HepG2 (cell line): ENCODE data around the gene ARFGAP3. TPM values are rescaled to one million over a fixed set of nuclear protein-coding genes. Genes with fewer than 3 reads are reported as not detected.

ENCODE experiments used
- ATAC-seq: fragments of 200-7000 bp; cut with Tn5 transposase; 3 replicates; pipeline ENCODE4 v1.9.1; 2020; ENCODE audit warnings: mild to moderate bottlenecking, moderate library complexity
- BruUV-seq: library from RNA; stranded (reverse); fragments of 400-500 nt; replicated peaks from 2 replicates; lab custom pipeline; 2021; lab: Mats Ljungman, UMichigan
- CTCF ChIA-PET: fragments of 300-600 bp; formaldehyde crosslinking; extraction: SDS; loops from one replicate; lab custom pipeline; 2021; ENCODE audit warnings: low total read pairs, inconsistent platforms, low intra/inter-chr PET ratio; lab: Yijun Ruan, JAX
- POLR2A ChIA-PET: fragments of 350-600 bp; sonication (Branson Sonifier 250); formaldehyde crosslinking; loops from one replicate; lab custom pipeline; 2020; ENCODE audit warnings: antibody characterized with exemption, inconsistent platforms; lab: Yijun Ruan, JAX
- DNase-seq: peaks from one replicate; pipeline ENCODE4 v3.0.0-alpha.2; 2015; ENCODE audit warnings: low spot score
- FAIRE-seq: peaks from 3 replicates; lab custom pipeline; 2011; peaks lifted over from hg19 to GRCh38; lab: Jason Lieb, UNC
- H2AFZ ChIP-seq: one replicate; pipeline ENCODE4 v1.6.1; 2011; ENCODE audit warnings: low read length, inconsistent platforms
- H3K27ac ChIP-seq: fragments of 300-600 bp; 3 replicates; pipeline ENCODE4 v1.8.0; 2011; ENCODE audit warnings: mixed run types, mild to moderate bottlenecking, mixed read lengths, low read length, inconsistent platforms; ENCODE audit not compliant: insufficient read depth; ENCODE audit errors: extremely low read length
- H3K27me3 ChIP-seq, 2 experiments: fragments of 200-600 bp in 1 of 2; 2 replicates in 1 of 2; 3 replicates in 1 of 2; pipeline versions ENCODE4 v1.6.0 to v1.8.0; 2011; ENCODE audit warnings: low read length in 2 of 2, mild to moderate bottlenecking in 2 of 2, moderate library complexity in 2 of 2, inconsistent platforms in 1 of 2; ENCODE audit not compliant: insufficient read depth in 2 of 2, control insufficient read depth in 1 of 2
- H3K36me3 ChIP-seq, 2 experiments: fragments of 200-600 bp in 1 of 2; replicated peaks in 1 of 2; 2 replicates in 1 of 2; 3 replicates in 1 of 2; pipeline versions ENCODE4 v1.5.1 to v1.8.0; 2011; ENCODE audit warnings: low read length in 2 of 2, inconsistent platforms in 1 of 2; ENCODE audit not compliant: insufficient read depth in 2 of 2, control insufficient read depth in 1 of 2
- H3K4me1 ChIP-seq: 2 replicates; pipeline ENCODE4 v1.5.1; 2012; ENCODE audit warnings: low read length, inconsistent platforms; ENCODE audit not compliant: insufficient read depth
- H3K4me2 ChIP-seq: 2 replicates; pipeline ENCODE4 v1.6.0; 2011; ENCODE audit warnings: low read depth, low read length, inconsistent platforms
- H3K4me3 ChIP-seq, 3 experiments: fragments of 200-600 bp in 1 of 3; sonication (generic), shearing (Covaris generic) in 1 of 3; replicated peaks in 1 of 3; 2 replicates each; pipeline ENCODE4 v1.5.1; 2011 to 2016; ENCODE audit warnings: low read length in 3 of 3, inconsistent platforms in 2 of 3, low read depth in 2 of 3, mild to moderate bottlenecking in 2 of 3, control low read depth in 1 of 3, mixed read lengths in 1 of 3; ENCODE audit not compliant: insufficient read depth in 1 of 3
- H3K79me2 ChIP-seq: one replicate; pipeline ENCODE4 v1.6.1; 2011; ENCODE audit warnings: low read length, inconsistent platforms; ENCODE audit not compliant: insufficient read depth
- H3K9ac ChIP-seq: 2 replicates; pipeline ENCODE4 v1.6.0; 2011; ENCODE audit warnings: mild to moderate bottlenecking, low read depth, low read length, inconsistent platforms; ENCODE audit not compliant: insufficient read depth
- H3K9me3 ChIP-seq: 2 replicates; pipeline ENCODE4 v1.5.1; 2012; ENCODE audit warnings: mild to moderate bottlenecking, low read length
- H4K20me1 ChIP-seq: 2 replicates; pipeline ENCODE4 v1.6.0; 2011; ENCODE audit warnings: inconsistent platforms, mild to moderate bottlenecking, low read length, moderate library complexity; ENCODE audit not compliant: insufficient read depth
- CHD4 ChIP-seq: fragments of 200-600 bp; sonication (generic); IDR thresholded peaks from 2 replicates; pipeline ENCODE4 v1.7.0; 2017; ENCODE audit warnings: mild to moderate bottlenecking, low read length, borderline replicate concordance
- DNMT1 ChIP-seq: sonication (generic); formaldehyde crosslinking; IDR thresholded peaks from 2 replicates; pipeline ENCODE4 v1.5.1; 2020; ENCODE audit warnings: mild to moderate bottlenecking, missing genetic modification reagents
- ETV6 ChIP-seq: sonication (generic); formaldehyde crosslinking; conservative IDR thresholded peaks from 2 replicates; pipeline ENCODE4 v1.4.0; 2020; ENCODE audit warnings: missing genetic modification reagents
- FOXP1 ChIP-seq, 2 experiments: fragments of 450-650 bp in 1 of 2; IDR thresholded peaks; 2 replicates each; pipeline ENCODE4 v1.6.1; 2017 to 2018; ENCODE audit warnings: antibody characterized with exemption in 1 of 2
- GRHL1 ChIP-seq: sonication (generic); formaldehyde crosslinking; conservative IDR thresholded peaks from 2 replicates; pipeline ENCODE4 v1.8.0; 2022; ENCODE audit warnings: missing genetic modification reagents
- HNRNPUL1 ChIP-seq: fragments of 200-400 bp; formaldehyde crosslinking; IDR thresholded peaks from 2 replicates; pipeline ENCODE4 v1.6.1; 2017; ENCODE audit warnings: low read depth, mild to moderate bottlenecking, low read length, moderate library complexity
- KMT2A ChIP-seq: sonication (generic); formaldehyde crosslinking; IDR thresholded peaks from 2 replicates; pipeline ENCODE4 v1.4.0; 2020; ENCODE audit warnings: missing genetic modification reagents
- MXD3 ChIP-seq: IDR thresholded peaks from 2 replicates; pipeline ENCODE4 v1.6.1; 2016; ENCODE audit warnings: mild to moderate bottlenecking, missing biosample characterization, missing genetic modification reagents
- PTBP1 ChIP-seq: fragments of 200-400 bp; formaldehyde crosslinking; IDR thresholded peaks from 2 replicates; pipeline ENCODE4 v1.6.1; 2018; ENCODE audit warnings: low read length, low read depth; ENCODE audit not compliant: poor library complexity, severe bottlenecking
- SETDB1 ChIP-seq: sonication (generic); formaldehyde crosslinking; IDR thresholded peaks from 2 replicates; pipeline ENCODE4 v1.5.1; 2020; ENCODE audit warnings: missing genetic modification reagents, mild to moderate bottlenecking, borderline replicate concordance
- TAF1 ChIP-seq: sonication (generic); formaldehyde crosslinking; IDR thresholded peaks from 2 replicates; pipeline ENCODE4 v1.4.0; 2020; ENCODE audit warnings: missing genetic modification reagents
- ZBTB33 ChIP-seq: sonication (generic); formaldehyde crosslinking; IDR thresholded peaks from 2 replicates; pipeline ENCODE4 v1.4.0; 2020; ENCODE audit warnings: missing genetic modification reagents
- ZNF292 ChIP-seq: sonication (generic); formaldehyde crosslinking; IDR thresholded peaks from 2 replicates; pipeline ENCODE4 v1.8.1; 2022; ENCODE audit warnings: mild to moderate bottlenecking, low read depth, missing genetic modification reagents, borderline replicate concordance
- ZNF562 ChIP-seq: sonication (generic); formaldehyde crosslinking; IDR thresholded peaks from 2 replicates; pipeline ENCODE4 v1.8.0; 2022; ENCODE audit warnings: missing genetic modification reagents, borderline replicate concordance
- ZNF878 ChIP-seq: sonication (generic); formaldehyde crosslinking; IDR thresholded peaks from 2 replicates; pipeline ENCODE4 v1.8.1; 2023; ENCODE audit warnings: mild to moderate bottlenecking, missing genetic modification reagents, moderate library complexity
- WGBS: methylation state at CpG from one replicate; pipeline ENCODE4 v1.1.6; 2017; ENCODE audit warnings: low lambda C conversion rate; 5-methylcytosine and 5-hydroxymethylcytosine counted together
- in situ Hi-C: cut with HindIII; loops from 2 replicates; pipeline ENCODE4 v1.10.0; 2017; ENCODE audit warnings: low pct_unique_long_range_greater_than_20kb; ENCODE audit not compliant: extremely low pct_ligation_motif_present
- intact Hi-C: fragments of 100-400 bp; cut with micrococcal nuclease; formaldehyde crosslinking; loops from one replicate; pipeline ENCODE4 v1.10.0; 2022; ENCODE audit not compliant: unreplicated experiment
- polyA plus RNA-seq, 8 experiments: library from polyadenylated mRNA; depleted of rRNA in 3 of 8; stranded (reverse) in 7 of 8; unstranded in 1 of 8; fragments of >200 nt; fragmentation: Illumina TruSeq in 4 of 8; extraction: Trizol in 4 of 8; gene quantifications; 2 replicates each; pipeline versions ENCODE4 v1.2.1 to v1.2.3, GENCODE V29; 2011 to 2016; ENCODE audit warnings: low read depth in 4 of 8, missing spikeins in 1 of 8, mixed read lengths in 1 of 8; ENCODE audit not compliant: insufficient read depth in 1 of 8
- total RNA-seq, 5 experiments: library from RNA; depleted of rRNA; stranded (reverse); fragments of >200 nt; fragmentation: Illumina TruSeq; extraction: Trizol; gene quantifications; 2 replicates each; pipeline ENCODE4 v1.2.3, GENCODE V29; 2016; ENCODE audit warnings: low read depth in 1 of 5
- TF ChIP-seq, protein P1 (sequence below): IDR thresholded peaks from 2 replicates; pipeline ENCODE4 v1.6.1; 2012; ENCODE audit warnings: low read depth, low read length, improper control_type of control experiment

The ARFGAP3 gene
- total and polyA plus RNA-seq, 2 of the 13 experiments (the other 11 are each of a cell fraction or from before 2014, with no cell fraction given) = 41.7 to 61.6 TPM

- H2AFZ ChIP-seq = no peak overlapping the region
- BruUV-seq = no TSS peak
- no peak for ATAC-seq
- H3K4me1 ChIP-seq = no peaks in the 10 kb centered on the region
- peaks cover 16 to 70% of the 10 kb centered on the region in 2 experiments for H3K36me3 ChIP-seq
- TF ChIP-seq, protein P1, sequence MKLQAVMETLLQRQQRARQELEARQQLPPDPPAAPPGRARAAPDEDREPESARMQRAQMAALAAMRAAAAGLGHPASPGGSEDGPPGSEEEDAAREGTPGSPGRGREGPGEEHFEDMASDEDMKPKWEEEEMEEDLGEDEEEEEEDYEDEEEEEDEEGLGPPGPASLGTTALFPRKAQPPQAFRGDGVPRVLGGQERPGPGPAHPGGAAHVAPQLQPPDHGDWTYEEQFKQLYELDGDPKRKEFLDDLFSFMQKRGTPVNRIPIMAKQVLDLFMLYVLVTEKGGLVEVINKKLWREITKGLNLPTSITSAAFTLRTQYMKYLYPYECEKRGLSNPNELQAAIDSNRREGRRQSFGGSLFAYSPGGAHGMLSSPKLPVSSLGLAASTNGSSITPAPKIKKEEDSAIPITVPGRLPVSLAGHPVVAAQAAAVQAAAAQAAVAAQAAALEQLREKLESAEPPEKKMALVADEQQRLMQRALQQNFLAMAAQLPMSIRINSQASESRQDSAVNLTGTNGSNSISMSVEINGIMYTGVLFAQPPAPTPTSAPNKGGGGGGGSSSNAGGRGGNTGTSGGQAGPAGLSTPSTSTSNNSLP = no peak
- TF ChIP-seq PTBP1 (no peak), ZNF292 (CRISPR knock-in tag) (no peak), MXD3 (CRISPR knock-in tag) (no peak), SETDB1 (CRISPR knock-in tag) (no peak), ETV6 (CRISPR knock-in tag) (no peak), TAF1 (CRISPR knock-in tag) (no peak), ZNF562 (CRISPR knock-in tag) (no peak), CHD4 (no peak), ZBTB33 (CRISPR knock-in tag) (no peak), ZNF878 (no peak), FOXP1 (IDR thresholded peaks at IDR 0.05) (no peak), FOXP1 (CRISPR knock-in tag; IDR thresholded peaks at IDR 0.05) (no peak), HNRNPUL1 (no peak), KMT2A (CRISPR knock-in tag) (no peak), GRHL1 (CRISPR knock-in tag) (no peak), DNMT1 (CRISPR knock-in tag) (no peak)
- no peaks in the 10 kb centered on the region for H3K27me3 ChIP-seq
- DNase-seq = no peak
- no peak overlapping the region for H3K27ac ChIP-seq
- ChIA-PET POLR2A (no interaction called here), CTCF (no interaction called here)
- H3K4me2 ChIP-seq = no peak overlapping the region
- in situ Hi-C loops = no loop called here
- no peaks in the 10 kb centered on the region for H4K20me1 ChIP-seq
- no peak overlapping the region for H3K9ac ChIP-seq
- H3K9me3 ChIP-seq = no peaks in the 10 kb centered on the region
- no peaks in the 10 kb centered on the region for H3K79me2 ChIP-seq
- intact Hi-C loops = no loop called here
- WGBS = over 99% methylated on average over 4 of the region's 4 CpGs
- H3K4me3 ChIP-seq = no peak overlapping the region
- no peak for FAIRE-seq
Measured at GRCh38 chr22:42831712-42832111, 25.4 kb downstream of the ARFGAP3 start.
